Stimulated activated CD8-positive, alpha-beta memory T cell treated with anti-CD3 and anti-CD28 coated beads, Interleukin-12 subunit alpha, Interleukin-12 subunit beta, amount 100 ng/mL, for 1 hour (primary cell): Measurements from ENCODE around the gene ZNF337.

Experiments used
- DNase-seq: peaks from one replicate; pipeline ENCODE4 v3.0.0-alpha.2; 2020; ENCODE audit warnings: low read depth

The ZNF337 gene

DNA sequence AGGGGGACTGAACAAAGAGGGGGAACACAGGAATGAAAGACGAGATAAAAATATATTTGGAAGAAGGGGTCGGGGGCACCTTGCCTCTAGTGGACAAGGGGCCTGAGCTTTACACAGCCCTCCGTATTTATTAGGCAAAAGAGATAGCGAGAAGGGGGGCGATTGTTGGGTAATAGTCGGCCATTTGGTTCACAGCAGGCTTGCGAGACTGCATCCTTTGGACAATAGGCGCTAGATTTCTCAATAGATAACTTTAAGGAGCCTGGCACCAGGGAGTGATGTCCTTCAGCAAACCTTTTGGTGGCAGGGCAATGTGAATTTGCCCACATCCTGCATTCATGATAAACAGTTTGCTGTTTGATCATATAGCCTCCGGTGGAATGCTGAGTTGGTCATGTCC lies 69.9 kb downstream of the ZNF337 start:
- no peak for DNase-seq

GRCh38 chr20:25624500-25624939 lies 72.1 kb downstream of the ZNF337 start:
- no peak for DNase-seq
